Left lung (tissue), 10 donors: ENCODE results near the gene TEX35. TPM values are rescaled to one million over a fixed set of nuclear protein-coding genes. Genes with fewer than 3 reads are reported as not detected.

Experiments used
- ATAC-seq: fragments of 200-7000 bp; cut with Tn5 transposase; one replicate; pipeline ENCODE4 v1.9.1; 2020; ENCODE audit warnings: moderate library complexity
- DNase-seq, 4 donors: peaks; one replicate each; pipeline ENCODE4 v3.0.0-alpha.2; 2013 to 2020
- H3K27ac ChIP-seq, 2 donors: fragments of 200-600 bp; sonication (generic) in 1 of 2; one replicate each; pipeline versions ENCODE4 v1.5.0 to v1.8.0; 2020 to 2021
- H3K27me3 ChIP-seq, 2 donors: fragments of 200-600 bp; sonication (generic) in 1 of 2; one replicate each; pipeline versions ENCODE4 v1.5.0 to v1.8.0; 2020 to 2021
- H3K36me3 ChIP-seq, 2 donors: fragments of 200-600 bp; sonication (generic) in 1 of 2; one replicate each; pipeline versions ENCODE4 v1.5.0 to v1.8.0; 2020 to 2021
- H3K4me1 ChIP-seq, 2 donors: fragments of 200-600 bp; one replicate each; pipeline ENCODE4 v1.8.0; 2021
- H3K4me3 ChIP-seq, 2 donors: fragments of 200-600 bp; sonication (generic) in 1 of 2; one replicate each; pipeline versions ENCODE4 v1.5.0 to v1.8.0; 2020 to 2021; ENCODE audit warnings: mild to moderate bottlenecking in 1 of 2
- H3K9me3 ChIP-seq, 2 donors: fragments of 200-600 bp; sonication (generic) in 1 of 2; one replicate each; pipeline versions ENCODE4 v1.5.0 to v1.8.0; 2020 to 2021
- CTCF ChIP-seq, 2 donors: fragments of 200-600 bp; sonication (generic) in 1 of 2; IDR thresholded peaks; one replicate each; pipeline versions ENCODE4 v1.5.0 to v1.8.0; 2021; ENCODE audit warnings: antibody characterized with exemption in 2 of 2
- intact Hi-C, 2 donors: fragments of 100-400 bp; cut with DNase I; formaldehyde crosslinking; loops; one replicate each; pipeline versions ENCODE4 v1.11.2 to v1.14.2; 2022
- polyA plus RNA-seq, 6 donors: library from polyadenylated mRNA; unstranded; fragments of 120-200 nt; gene quantifications; one replicate each; pipeline ENCODE4 v1.2.1, GENCODE V29; 2013; ENCODE audit not compliant: insufficient read length in 6 of 6
- total RNA-seq, 2 donors: library from RNA; stranded (reverse); fragmentation: NEBNext Ultra II Directional; extraction: Animal tissue kit (Norgen Biotek cat#: 25700); gene quantifications; one replicate each; pipeline ENCODE4 v1.2.1, GENCODE V29; 2021
- donor health status: DM: no; HTN: yes; CAD: no.
- donor health status: DM: no; HTN: no; CAD: no.

TEX35 gene
- total and polyA plus RNA-seq, 8 donors = 0.27 to 1.0 (median 0.47) TPM; not detected in 2

- no peak overlapping the region for H3K4me3 ChIP-seq
- intact Hi-C loops = no loop called here
- peaks cover 6 to 23% of the 10 kb centered on the region in 2 donors for H3K4me1 ChIP-seq
- H3K36me3 ChIP-seq = no peaks in the 10 kb centered on the region
- DNase-seq = no peak
- ATAC-seq = no peak
- H3K27ac ChIP-seq = no peak overlapping the region
- H3K27me3 ChIP-seq = peaks cover 0 to 12% of the 10 kb centered on the region in 2 donors
- no peaks in the 10 kb centered on the region for H3K9me3 ChIP-seq
- TF ChIP-seq CTCF (IDR thresholded peaks at IDR 0.05) = no peak
Measured at GRCh38 chr1:178489399-178489798, 23.5 kb upstream of the TEX35 start.

GRCh38 chr1:178490136-178490535 lies 22.8 kb upstream of the TEX35 start:
- Histone ChIP-seq H3K36me3 (no peaks in the 10 kb centered on the region), H3K27me3 (peaks cover 0 to 12% of the 10 kb centered on the region in 2 donors), H3K9me3 (no peaks in the 10 kb centered on the region), H3K4me1 (peaks cover 6 to 19% of the 10 kb centered on the region in 2 donors), H3K27ac (no peak overlapping the region), H3K4me3 (no peak overlapping the region)
- no peak for TF ChIP-seq CTCF (IDR thresholded peaks at IDR 0.05)
- no peak for ATAC-seq
- DNase-seq = no peak
- intact Hi-C loops = loop anchor here in 1 of 2 donors (10.0 kb wide), 1 partner anchor 185 kb away; no protein-coding TSS in a partner anchor

- no peak for TF ChIP-seq CTCF (IDR thresholded peaks at IDR 0.05)
- Histone ChIP-seq H3K36me3 (no peaks in the 10 kb centered on the region), H3K9me3 (no peaks in the 10 kb centered on the region), H3K27ac (no peak overlapping the region), H3K4me1 (peaks cover 6 to 12% of the 10 kb centered on the region in 2 donors), H3K27me3 (peaks cover 0 to 12% of the 10 kb centered on the region in 2 donors), H3K4me3 (no peak overlapping the region)
- intact Hi-C loops = loop anchor here in 1 of 2 donors (10.0 kb wide), 1 partner anchor 186 kb away; no protein-coding TSS in a partner anchor
- DNase-seq (no peak), ATAC-seq (no peak)
Measured at GRCh38 chr1:178490967-178491366, 21.9 kb upstream of the TEX35 start.

- intact Hi-C loops = loop anchor here in 1 of 2 donors (10.0 kb wide), 1 partner anchor 187 kb away; no protein-coding TSS in a partner anchor
- DNase-seq (no peak), ATAC-seq (no peak)
- no peaks in the 10 kb centered on the region for H3K36me3 ChIP-seq
- H3K27ac ChIP-seq = no peak overlapping the region
- H3K4me1 ChIP-seq = peaks cover 1 to 5% of the 10 kb centered on the region in 2 donors
- H3K9me3 ChIP-seq = no peaks in the 10 kb centered on the region
- H3K4me3 ChIP-seq = no peak overlapping the region
- H3K27me3 ChIP-seq = peaks cover 0 to 7% of the 10 kb centered on the region in 2 donors
- no peak for TF ChIP-seq CTCF (IDR thresholded peaks at IDR 0.05)
Measured at GRCh38 chr1:178491721-178492120, 21.2 kb upstream of the TEX35 start.

GRCh38 chr1:178492341-178492740 lies 20.6 kb upstream of the TEX35 start:
- DNase-seq = no peak
- TF ChIP-seq CTCF (IDR thresholded peaks at IDR 0.05) = no peak
- Histone ChIP-seq H3K4me3 (no peak overlapping the region), H3K9me3 (no peaks in the 10 kb centered on the region), H3K27ac (no peak overlapping the region), H3K4me1 (no peaks in the 10 kb centered on the region), H3K27me3 (peaks cover 0 to under 1% of the 10 kb centered on the region in 2 donors), H3K36me3 (no peaks in the 10 kb centered on the region)
- no peak for ATAC-seq
- intact Hi-C loops = loop anchor here in 1 of 2 donors (10.0 kb wide), 1 partner anchor 188 kb away; no protein-coding TSS in a partner anchor
